NOMO-1 treated with DMSO at 0.1 percent for 48 hours (cell line): Measurements from ENCODE around the gene FARS2.
"Not testable (repeated sequence)": the region's sequence is repeated elsewhere in the genome, so short reads cannot be mapped to it uniquely, and the experiment has no call there.

Experiments
- DNase-seq: peaks from one replicate; lab custom pipeline; 2025; ENCODE audit not compliant: unreplicated experiment; lab: John Stamatoyannopoulos, UW

Gene FARS2

GRCh38 chr6:5772408-5773120 is 511.3 kb downstream of the FARS2 start:
- DNase-seq = no peak

- no peak for DNase-seq
Measured at GRCh38 chr6:5776104-5776503, 514.8 kb downstream of the FARS2 start.

- no peak for DNase-seq
Measured at GRCh38 chr6:5776706-5777390, 515.5 kb downstream of the FARS2 start.

GRCh38 chr6:5778317-5778857 is 517.1 kb downstream of the FARS2 start:
- DNase-seq = no peak

- no peak for DNase-seq
Measured at GRCh38 chr6:5778906-5779305, 517.6 kb downstream of the FARS2 start.

- DNase-seq = no peak
Measured at GRCh38 chr6:5781019-5781418, 519.7 kb downstream of the FARS2 start.

- no peak for DNase-seq
Measured at GRCh38 chr6:5781966-5782556, 520.7 kb downstream of the FARS2 start.

GRCh38 chr6:5782783-5783547 is 521.7 kb downstream of the FARS2 start:
- no peak for DNase-seq

GRCh38 chr6:5783584-5784089 is 522.3 kb downstream of the FARS2 start:
- no peak for DNase-seq

- DNase-seq = no peak
Measured at GRCh38 chr6:5785249-5785648, 523.9 kb downstream of the FARS2 start.

- no peak for DNase-seq
Measured at GRCh38 chr6:5786321-5786968, 525.1 kb downstream of the FARS2 start.

- no peak for DNase-seq
Measured at GRCh38 chr6:5786969-5787720, 525.8 kb downstream of the FARS2 start.

- DNase-seq = not testable (repeated sequence)
Measured at GRCh38 chr6:5789426-5789825, 528.1 kb downstream of the FARS2 start.

- not testable (repeated sequence) for DNase-seq
Measured at GRCh38 chr6:5796555-5796954, 535.2 kb downstream of the FARS2 start.

- DNase-seq = not testable (repeated sequence)
Measured at GRCh38 chr6:5806406-5806805, 545.1 kb downstream of the FARS2 start.

GRCh38 chr6:5809450-5809849 is 548.1 kb downstream of the FARS2 start:
- no peak for DNase-seq

- DNase-seq = no peak
Measured at GRCh38 chr6:5811997-5812396, 550.7 kb downstream of the FARS2 start.

- no peak for DNase-seq
Measured at GRCh38 chr6:5813625-5814027, 552.3 kb downstream of the FARS2 start.

GRCh38 chr6:5814116-5814515 is 552.8 kb downstream of the FARS2 start:
- DNase-seq = no peak

GRCh38 chr6:5814901-5815300 is 553.6 kb downstream of the FARS2 start:
- no peak for DNase-seq
